C4-2B (cell line): Measurements from ENCODE around the gene CAMTA1.

Experiments used
- H3K27ac ChIP-seq: fragments of 450-650 bp; 2 replicates; pipeline ENCODE4 v1.5.1; 2017
- ZFX ChIP-seq: fragments of 450-650 bp; IDR thresholded peaks from 2 replicates; pipeline ENCODE4 v1.6.1; 2017
- TF ChIP-seq, protein P1 (sequence below): fragments of 450-650 bp; conservative IDR thresholded peaks from 2 replicates; pipeline ENCODE4 v1.5.1; 2017; ENCODE audit warnings: mild to moderate bottlenecking

CAMTA1 gene

DNA sequence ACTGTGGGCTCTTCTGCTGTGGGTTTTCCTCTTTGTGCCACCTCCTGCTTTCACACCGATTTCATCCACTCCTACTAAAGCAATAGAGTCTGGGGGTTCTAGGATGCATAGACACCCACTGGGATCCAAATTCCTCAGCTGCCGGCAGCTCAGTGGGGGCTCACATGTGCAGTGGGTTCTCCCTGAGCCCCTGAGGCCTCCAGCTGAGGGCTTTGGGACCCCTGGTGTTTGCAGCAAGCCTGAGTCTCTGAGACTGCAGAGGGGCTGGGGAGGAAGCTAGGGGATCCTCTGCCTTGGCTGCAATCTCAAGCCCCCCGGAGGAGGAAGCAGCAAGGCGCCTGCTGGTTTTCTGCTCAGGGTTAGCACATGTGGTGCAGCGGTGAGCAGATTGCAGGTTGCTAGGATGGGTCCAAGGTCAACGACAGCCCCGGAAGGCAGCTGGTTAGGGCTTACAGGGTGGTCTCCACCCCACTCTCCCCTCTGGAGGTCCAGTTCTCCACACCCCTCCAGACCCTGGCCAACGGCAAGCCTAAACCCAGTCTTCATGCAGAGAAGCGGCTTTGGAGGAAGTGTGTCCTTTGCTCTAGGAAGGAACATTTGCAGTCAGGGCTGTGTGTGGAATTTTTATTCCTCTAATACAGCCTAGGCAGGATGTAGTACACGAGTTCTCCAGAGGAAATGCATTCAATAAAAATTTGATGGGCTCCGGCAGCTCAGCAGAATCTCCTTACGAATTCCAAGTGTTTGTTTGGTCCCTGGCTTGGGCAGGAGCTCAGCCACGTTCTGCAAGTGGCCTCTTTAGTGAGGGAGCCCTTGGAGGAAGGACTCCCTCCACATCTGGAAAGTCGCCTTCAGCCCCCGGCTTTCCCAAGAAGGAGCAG lies 716.7 kb downstream of the CAMTA1 start:
- H3K27ac ChIP-seq: no peak overlapping the region
- TF ChIP-seq, protein P1, sequence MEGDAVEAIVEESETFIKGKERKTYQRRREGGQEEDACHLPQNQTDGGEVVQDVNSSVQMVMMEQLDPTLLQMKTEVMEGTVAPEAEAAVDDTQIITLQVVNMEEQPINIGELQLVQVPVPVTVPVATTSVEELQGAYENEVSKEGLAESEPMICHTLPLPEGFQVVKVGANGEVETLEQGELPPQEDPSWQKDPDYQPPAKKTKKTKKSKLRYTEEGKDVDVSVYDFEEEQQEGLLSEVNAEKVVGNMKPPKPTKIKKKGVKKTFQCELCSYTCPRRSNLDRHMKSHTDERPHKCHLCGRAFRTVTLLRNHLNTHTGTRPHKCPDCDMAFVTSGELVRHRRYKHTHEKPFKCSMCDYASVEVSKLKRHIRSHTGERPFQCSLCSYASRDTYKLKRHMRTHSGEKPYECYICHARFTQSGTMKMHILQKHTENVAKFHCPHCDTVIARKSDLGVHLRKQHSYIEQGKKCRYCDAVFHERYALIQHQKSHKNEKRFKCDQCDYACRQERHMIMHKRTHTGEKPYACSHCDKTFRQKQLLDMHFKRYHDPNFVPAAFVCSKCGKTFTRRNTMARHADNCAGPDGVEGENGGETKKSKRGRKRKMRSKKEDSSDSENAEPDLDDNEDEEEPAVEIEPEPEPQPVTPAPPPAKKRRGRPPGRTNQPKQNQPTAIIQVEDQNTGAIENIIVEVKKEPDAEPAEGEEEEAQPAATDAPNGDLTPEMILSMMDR: no peak
- TF ChIP-seq ZFX: no peak

DNA sequence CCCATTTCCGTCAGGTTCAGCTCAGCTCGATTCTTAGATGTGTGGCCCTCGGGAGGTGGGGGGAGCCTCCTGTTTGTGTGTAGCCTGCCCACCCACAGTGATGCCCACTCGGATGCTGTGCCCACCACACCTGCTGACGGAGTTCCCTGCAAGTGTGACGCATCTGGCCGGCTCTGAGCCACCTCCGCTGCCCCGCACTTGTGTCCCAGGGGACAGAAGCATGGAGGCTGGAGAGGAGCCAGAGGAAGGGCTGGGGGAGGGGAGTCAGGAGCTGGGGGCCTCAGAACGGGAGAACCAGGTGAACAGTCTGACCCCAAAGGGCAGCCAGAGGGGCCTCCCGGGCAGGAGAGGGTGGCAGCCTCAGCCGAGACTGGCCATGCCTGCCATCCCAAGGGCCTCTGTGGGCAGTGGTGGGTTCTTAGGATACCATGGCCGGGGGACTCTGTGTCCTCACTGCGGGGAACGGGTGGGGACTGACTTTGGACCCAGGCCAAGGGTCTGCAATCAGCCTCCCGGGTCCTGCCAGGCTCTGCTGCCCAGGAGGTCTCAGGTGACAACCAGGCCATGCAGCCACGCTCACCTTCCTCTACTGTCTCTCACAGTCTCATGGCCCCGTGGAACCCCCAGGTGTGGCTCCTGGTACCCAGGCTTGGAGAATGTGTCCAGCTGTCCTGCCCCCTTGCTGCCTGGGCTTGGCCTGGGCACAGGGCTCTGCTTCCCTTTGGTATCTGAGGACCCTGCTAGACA lies 718.6 kb downstream of the CAMTA1 start:
- no peak overlapping the region for H3K27ac ChIP-seq
- TF ChIP-seq ZFX: no peak
- TF ChIP-seq, protein P1: no peak

DNA sequence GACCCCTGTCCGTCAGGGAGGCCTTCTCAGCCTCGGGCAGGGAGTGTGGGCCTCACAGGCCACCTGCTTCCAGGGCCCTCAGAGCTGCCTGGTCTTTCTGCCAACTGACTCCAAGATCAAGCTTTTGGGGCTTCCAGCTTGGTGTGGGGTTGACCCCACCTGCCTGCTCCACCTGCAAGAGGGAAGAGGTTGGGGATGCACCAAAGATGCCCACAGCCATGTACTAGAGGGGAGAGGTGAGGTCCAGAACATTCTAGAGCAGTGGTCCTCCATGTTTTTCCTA lies 719.1 kb downstream of the CAMTA1 start:
- H3K27ac ChIP-seq: no peak overlapping the region
- TF ChIP-seq ZFX: no peak
- TF ChIP-seq, protein P1: no peak

DNA sequence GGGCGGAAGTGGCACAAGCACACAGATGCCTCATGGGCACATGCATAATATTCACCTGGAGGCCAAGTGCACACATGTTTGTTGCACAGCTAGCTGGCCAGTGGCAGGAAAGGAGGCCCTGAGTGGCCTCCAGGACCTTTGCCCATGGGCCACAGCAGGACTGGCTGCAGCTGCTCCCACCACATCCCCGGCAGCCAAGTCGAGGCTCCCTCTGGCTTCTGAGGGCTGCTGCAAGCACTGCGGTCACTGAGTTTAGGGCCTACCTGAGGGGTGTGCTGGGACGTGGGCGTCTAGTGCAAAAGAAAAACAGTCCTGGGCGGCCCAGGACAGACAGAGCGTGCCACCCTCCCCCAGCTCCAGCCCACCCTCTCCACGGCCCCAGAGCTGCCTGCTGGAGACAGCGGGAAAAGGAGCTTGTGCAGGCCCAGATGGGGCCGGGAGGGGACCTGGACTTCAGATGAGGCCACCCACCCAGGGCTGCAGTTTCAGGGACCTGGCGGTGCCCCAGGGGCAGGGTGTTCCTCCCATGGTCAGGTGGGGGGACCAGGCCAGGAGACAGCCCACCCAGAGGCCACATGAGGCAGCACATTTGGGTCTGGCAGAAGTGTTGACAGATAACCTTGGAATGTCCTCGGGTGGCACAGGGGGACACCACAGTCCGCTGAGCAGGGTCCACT lies 720.0 kb downstream of the CAMTA1 start:
- TF ChIP-seq, protein P1: no peak
- TF ChIP-seq ZFX: no peak
- no peak overlapping the region for H3K27ac ChIP-seq

DNA sequence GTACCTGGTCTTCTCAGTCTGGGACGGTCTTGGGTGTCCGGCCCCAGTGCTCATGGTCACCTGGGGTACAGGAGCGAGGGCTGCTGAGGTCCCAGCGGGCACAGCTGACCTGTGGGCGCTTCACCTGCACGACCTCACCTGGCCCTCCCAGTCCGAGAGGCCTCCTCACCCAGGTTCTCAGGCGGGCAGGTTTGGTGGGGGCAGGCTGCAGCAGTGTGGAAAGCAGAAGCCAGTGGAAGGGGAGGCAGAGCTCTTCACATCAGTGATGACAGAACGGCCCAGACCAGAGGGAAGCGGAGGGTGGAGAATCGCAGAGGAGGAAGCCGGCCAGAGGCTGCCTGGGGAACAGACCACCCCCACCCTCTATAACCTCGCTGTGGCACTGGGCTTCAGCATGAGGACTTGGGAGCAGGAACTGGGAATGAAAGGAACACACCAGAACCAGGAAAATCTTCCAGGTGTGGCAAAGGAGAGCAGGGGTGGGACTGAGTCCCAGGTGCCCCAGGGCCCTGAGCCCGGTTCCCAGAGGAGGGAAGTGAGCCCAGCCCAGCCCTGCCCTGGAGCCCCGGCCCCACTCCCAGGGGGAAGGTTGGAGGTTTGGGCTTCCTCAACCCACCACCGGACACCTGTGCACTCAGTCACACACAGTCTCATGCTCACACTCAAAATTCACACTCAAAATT lies 720.7 kb downstream of the CAMTA1 start:
- TF ChIP-seq, protein P1: no peak
- no peak for TF ChIP-seq ZFX
- H3K27ac ChIP-seq: no peak overlapping the region

DNA sequence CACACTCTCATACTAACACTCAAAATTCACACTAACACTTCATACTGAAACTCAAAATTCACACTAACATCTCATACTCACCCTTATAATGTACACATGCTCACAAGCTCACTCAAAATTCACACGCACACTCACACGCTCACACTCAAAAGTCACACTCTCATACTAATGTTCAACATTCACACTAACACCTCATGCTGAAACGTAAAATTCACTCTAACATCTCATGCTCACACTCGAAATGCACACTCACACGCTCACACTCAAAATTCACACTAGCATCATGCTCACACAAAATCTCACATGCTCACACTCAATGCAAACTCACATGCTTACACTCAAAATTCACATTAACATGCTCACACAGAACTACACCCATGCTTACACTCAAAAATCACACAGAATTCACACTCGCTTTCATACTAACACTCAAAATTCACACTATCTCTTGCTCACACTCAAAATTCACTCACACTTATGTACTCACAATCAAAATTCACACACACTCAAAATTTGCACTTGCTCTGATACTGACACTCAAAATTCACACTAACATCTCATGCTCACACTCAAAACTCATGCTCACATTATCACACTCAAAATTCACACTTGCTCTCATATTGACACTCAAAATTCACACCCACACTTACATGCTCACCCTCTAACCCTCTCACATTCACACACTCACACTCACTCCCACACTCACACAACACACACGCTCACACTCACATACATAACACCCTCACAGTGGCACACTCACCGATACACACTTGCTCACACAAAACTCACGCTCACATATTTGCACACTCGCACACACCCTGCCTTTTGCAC lies 721.4 kb downstream of the CAMTA1 start:
- TF ChIP-seq ZFX: no peak
- TF ChIP-seq, protein P1: no peak

More for the DNA sequence above, 721.4 kb downstream of the CAMTA1 start:
- H3K27ac ChIP-seq: no peak overlapping the region
